Measurements from ENCODE around the gene WNT9B. TPM values are rescaled to one million over a fixed set of nuclear protein-coding genes. Genes with fewer than 3 reads are reported as not detected.

WNT9B gene
- polyA plus RNA-seq, 1 donor from 2014 or later = not detected

- H3K27me3 ChIP-seq (ENCODE audit: insufficient read depth, low read depth, low read length) = peaks cover 89% of the 10 kb centered on the region
- TF ChIP-seq POLR2AphosphoS5 (IDR thresholded peaks at IDR 0.05) (no peak), REST (IDR thresholded peaks at IDR 0.05; ENCODE audit: borderline replicate concordance) (no peak), CTCF (IDR thresholded peaks at IDR 0.05; ENCODE audit: poor library complexity, severe bottlenecking) (no peak), MXI1 (conservative IDR thresholded peaks at IDR 0.05; ENCODE audit: poor library complexity, severe bottlenecking) (no peak), EP300 (conservative IDR thresholded peaks at IDR 0.05; ENCODE audit: poor library complexity, severe bottlenecking) (no peak), TAF1 (IDR thresholded peaks at IDR 0.05; ENCODE audit: low read depth) (no peak), SMC3 (conservative IDR thresholded peaks at IDR 0.05; ENCODE audit: poor library complexity) (no peak), RAD21 (conservative IDR thresholded peaks at IDR 0.05) (no peak)
- peak within 1 kb of the TSS; percentile 16 for H3K9ac ChIP-seq (ENCODE audit: low read length)
- no peaks in the 10 kb centered on the region for H4K20me1 ChIP-seq (ENCODE audit: insufficient read depth)
- H3K9me3 ChIP-seq (ENCODE audit: low read length) = no peaks in the 10 kb centered on the region
- H3K36me3 ChIP-seq (ENCODE audit: insufficient read depth, low read length) = no peaks in the 10 kb centered on the region
- H3K4me2 ChIP-seq (ENCODE audit: low read length) = peak within 1 kb of the TSS; percentile 35
- no peaks in the 10 kb centered on the region for H3K79me2 ChIP-seq (replicated peaks; ENCODE audit: insufficient read depth, low read length)
- peak within 1 kb of the TSS; percentile 68 for H3K4me3 ChIP-seq (ENCODE audit: low read length)
- H3K9me2 ChIP-seq (ENCODE audit: insufficient read depth, low read length) = no peaks in the 10 kb centered on the region
- H3F3A ChIP-seq (ENCODE audit: insufficient read depth, low read length, poor library complexity, severe bottlenecking) = no peaks in the 10 kb centered on the region
- no peak within 1 kb of the TSS for H3K27ac ChIP-seq (ENCODE audit: low read length)
- no peak within 1 kb of the TSS for H2AFZ ChIP-seq (ENCODE audit: low read depth, low read length)
Observed at GRCh38 chr17:46818316-46818928, 33.0 kb upstream of the WNT9B start, which contains the start of gene WNT3. Gene WNT3 (minus strand): TSS chr17:46818692. CDS start chr17:46818597, 95 bp downstream.

- Histone ChIP-seq H3K4me3 (ENCODE audit: low read length) (peak overlapping the region; percentile 68), H3F3A (ENCODE audit: insufficient read depth, low read length, poor library complexity, severe bottlenecking) (no peaks in the 10 kb centered on the region), H4K20me1 (ENCODE audit: insufficient read depth) (no peaks in the 10 kb centered on the region), H3K36me3 (ENCODE audit: insufficient read depth, low read length) (no peaks in the 10 kb centered on the region), H3K4me2 (ENCODE audit: low read length) (peak overlapping the region; percentile 35), H3K27ac (ENCODE audit: low read length) (no peak overlapping the region), H3K9me2 (ENCODE audit: insufficient read depth, low read length) (no peaks in the 10 kb centered on the region), H3K27me3 (ENCODE audit: insufficient read depth, low read depth, low read length) (peaks cover 88% of the 10 kb centered on the region), H3K79me2 (replicated peaks; ENCODE audit: insufficient read depth, low read length) (no peaks in the 10 kb centered on the region), H3K9me3 (ENCODE audit: low read length) (no peaks in the 10 kb centered on the region), H2AFZ (ENCODE audit: low read depth, low read length) (no peak overlapping the region), H3K9ac (ENCODE audit: low read length) (peak overlapping the region; percentile 16)
- TF ChIP-seq CTCF (IDR thresholded peaks at IDR 0.05; ENCODE audit: poor library complexity, severe bottlenecking) = no peak
Observed at GRCh38 chr17:46818929-46819859, 32.2 kb upstream of the WNT9B start.
